Measurements from ENCODE around the gene NOL4L. TPM values are rescaled to one million over a fixed set of nuclear protein-coding genes. Genes with fewer than 3 reads are reported as not detected.

The NOL4L gene
- total and polyA plus RNA-seq, 12 donors, result 1.5 to 10.1 (median 5.1) TPM

DNA sequence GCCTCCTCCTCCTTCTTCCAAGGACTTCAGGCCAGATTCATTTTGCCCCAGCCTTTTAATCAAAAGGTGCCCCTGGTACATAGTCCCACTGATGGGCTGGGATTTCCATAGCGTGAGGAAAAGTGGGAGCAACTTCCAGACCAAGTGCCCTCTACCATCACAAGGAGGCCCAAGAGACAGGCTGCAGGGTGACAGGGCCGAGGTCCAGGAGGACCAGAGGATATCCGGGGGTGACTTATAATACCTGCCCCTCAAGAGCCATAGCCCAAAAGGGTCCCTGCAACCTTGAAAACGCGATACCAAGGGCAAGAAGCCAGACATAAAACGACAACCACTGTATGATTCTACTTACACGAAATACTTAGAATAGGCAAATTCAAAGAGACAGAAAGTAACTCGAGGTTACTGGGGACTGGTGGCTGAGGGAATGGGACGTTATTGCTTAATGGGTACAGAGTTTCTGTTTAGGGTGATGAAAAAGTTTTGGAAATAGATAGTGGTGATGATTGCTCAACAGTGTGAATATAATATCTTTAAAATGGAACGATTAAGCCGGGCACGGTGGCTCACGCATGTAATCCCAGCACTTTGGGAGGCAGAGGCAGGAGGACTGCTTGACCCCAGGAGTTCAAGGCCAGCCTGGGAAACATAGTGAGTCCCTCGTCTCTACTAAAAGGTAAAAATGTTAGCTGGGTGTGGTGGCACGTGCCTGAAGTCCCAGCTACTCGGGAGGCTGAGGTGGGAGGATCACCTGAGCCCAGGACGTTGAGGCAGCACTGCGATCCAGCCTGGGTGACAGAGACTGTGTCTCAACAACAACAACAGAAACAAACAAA, 71.9 kb downstream of the NOL4L start:
- Histone ChIP-seq H3K36me3 (no peaks in the 10 kb centered on the region), H3K4me1 (peaks cover 4 to 32% (median 24%) of the 10 kb centered on the region in 9 donors), H3K27me3 (no peaks in the 10 kb centered on the region), H3K27ac (no peak overlapping the region), H3K4me3 (no peak overlapping the region), H3K9me3 (no peaks in the 10 kb centered on the region)
- intact Hi-C loops (cut with DNase I), result no loop called here
- WGBS, 2 donors, result 88 to 92% methylated on average over 18 of the region's 18 CpGs
- DNase-seq (no peak), ATAC-seq (no peak)
- no peak for TF ChIP-seq CTCF (IDR thresholded peaks at IDR 0.05)

- WGBS, 2 donors, result 83 to 85% methylated on average over 3 of the region's 3 CpGs
- intact Hi-C loops (cut with DNase I), result no loop called here
- no peak overlapping the region for H3K4me3 ChIP-seq
- DNase-seq, result no peak
- ATAC-seq, result no peak
- H3K36me3 ChIP-seq, result no peaks in the 10 kb centered on the region
- H3K9me3 ChIP-seq, result no peaks in the 10 kb centered on the region
- no peak overlapping the region for H3K27ac ChIP-seq
- H3K27me3 ChIP-seq, result no peaks in the 10 kb centered on the region
- H3K4me1 ChIP-seq, result peaks cover 0 to 20% (median 11%) of the 10 kb centered on the region in 9 donors
- TF ChIP-seq CTCF (IDR thresholded peaks at IDR 0.05), result no peak
Observed at GRCh38 chr20:32512047-32512385, 73.1 kb downstream of the NOL4L start.

GRCh38 chr20:32511358-32512046, 73.6 kb downstream of the NOL4L start:
- TF ChIP-seq CTCF (IDR thresholded peaks at IDR 0.05), result no peak
- DNase-seq (no peak), ATAC-seq (no peak)
- H3K9me3 ChIP-seq, result no peaks in the 10 kb centered on the region
- peaks cover 0 to 15% (median 8%) of the 10 kb centered on the region in 9 donors for H3K4me1 ChIP-seq
- no peak overlapping the region for H3K27ac ChIP-seq
- intact Hi-C loops (cut with DNase I), result no loop called here
- H3K27me3 ChIP-seq, result no peaks in the 10 kb centered on the region
- 78 to 80% methylated on average over 12 of the region's 12 CpGs for WGBS, 2 donors
- no peaks in the 10 kb centered on the region for H3K36me3 ChIP-seq
- no peak overlapping the region for H3K4me3 ChIP-seq

DNA sequence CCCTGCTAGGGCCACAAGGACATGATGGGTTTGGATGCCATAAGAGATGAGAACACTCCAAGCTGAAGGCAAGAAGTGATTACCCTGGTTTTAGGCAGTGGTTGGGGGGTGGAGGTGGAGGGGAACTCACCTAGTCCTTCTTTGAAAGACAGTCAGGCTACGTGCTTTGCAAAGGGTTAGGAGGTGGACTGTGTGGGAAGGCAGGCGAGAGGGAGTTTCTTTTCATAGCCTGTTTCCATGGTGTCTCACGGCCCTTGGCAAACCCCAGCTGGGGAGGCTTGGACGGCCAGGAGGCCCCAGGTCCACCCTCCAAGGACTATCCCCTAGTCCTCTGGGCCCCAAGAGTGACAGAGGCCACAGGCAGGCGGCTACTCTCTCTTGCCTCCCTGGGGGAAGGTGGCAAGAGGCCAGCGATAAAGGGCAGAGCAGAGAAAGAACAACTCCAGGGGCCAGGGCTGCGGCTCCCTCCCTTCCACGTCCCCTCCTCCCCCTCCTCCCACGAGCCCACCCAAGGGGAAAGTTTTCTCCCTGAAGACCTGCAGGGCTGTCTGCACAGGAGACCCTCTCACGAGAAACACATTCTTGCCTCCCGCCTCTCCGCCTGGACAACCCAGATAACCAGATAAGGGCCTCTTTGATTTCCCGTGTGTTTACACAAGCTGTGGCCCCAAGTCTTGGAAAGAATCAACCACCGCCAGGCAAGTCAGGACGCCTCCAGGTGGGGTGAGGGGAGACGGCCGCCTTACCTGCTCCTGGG, 74.4 kb downstream of the NOL4L start:
- intact Hi-C loops (cut with DNase I), result no loop called here

More for the DNA sequence above, 74.4 kb downstream of the NOL4L start:
- peaks cover 0 to 13% (median under 1%) of the 10 kb centered on the region in 9 donors for H3K4me1 ChIP-seq
- TF ChIP-seq CTCF (IDR thresholded peaks at IDR 0.05), result no peak
- peak in 3 of 8 donors; percentile 11 to 19 (median 14) for ATAC-seq
- no peaks in the 10 kb centered on the region for H3K9me3 ChIP-seq
- WGBS, 2 donors, result 55 to 56% methylated on average over 17 of the region's 17 CpGs
- no peak overlapping the region for H3K4me3 ChIP-seq
- DNase-seq, result no peak
- H3K36me3 ChIP-seq, result no peaks in the 10 kb centered on the region
- H3K27ac ChIP-seq, result peak overlapping the region in 1 of 10 donors; percentile 38
- H3K27me3 ChIP-seq, result no peaks in the 10 kb centered on the region
